Measurements from ENCODE around the gene PPP2R3B.

The PPP2R3B gene

DNA sequence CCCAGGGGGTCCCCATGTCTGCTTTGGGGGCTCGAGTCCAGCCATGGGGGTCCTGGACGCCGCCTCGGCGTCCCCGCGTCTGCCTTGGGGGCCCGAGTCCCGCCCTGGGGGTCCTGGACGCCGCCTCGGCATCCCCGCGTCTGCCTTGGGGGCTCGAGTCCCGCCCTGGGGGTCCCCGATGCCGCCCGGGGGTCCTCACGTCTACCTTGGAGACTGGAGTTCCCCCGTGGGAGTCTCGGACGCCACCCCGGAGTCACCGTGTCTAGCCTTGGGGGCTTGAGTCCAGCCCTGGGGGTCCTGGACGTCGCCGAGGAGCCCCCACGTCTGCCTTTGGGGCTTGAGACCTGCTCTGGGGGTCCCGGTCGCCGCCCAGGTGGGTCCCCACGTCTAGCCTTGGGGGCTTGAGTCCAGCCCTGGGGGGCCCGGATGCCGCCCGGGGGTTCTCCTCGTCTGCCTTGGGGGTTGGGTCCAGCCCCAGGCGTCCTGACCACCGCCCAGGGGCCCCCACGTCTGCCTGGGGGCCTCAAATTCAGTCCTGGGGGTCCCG is 67.1 kb downstream of the PPP2R3B start:
- TF ChIP-seq EGR1 (IDR thresholded peaks at IDR 0.05) = no peak
- TF ChIP-seq RAD21 (IDR thresholded peaks at IDR 0.05; ENCODE audit: low read depth) = no peak
- TF ChIP-seq, protein P1, sequence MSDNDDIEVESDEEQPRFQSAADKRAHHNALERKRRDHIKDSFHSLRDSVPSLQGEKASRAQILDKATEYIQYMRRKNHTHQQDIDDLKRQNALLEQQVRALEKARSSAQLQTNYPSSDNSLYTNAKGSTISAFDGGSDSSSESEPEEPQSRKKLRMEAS (IDR thresholded peaks at IDR 0.05) = no peak
- no peak for TF ChIP-seq YY1 (IDR thresholded peaks at IDR 0.05; ENCODE audit: low read depth)
- no peak for TF ChIP-seq CREB1 (IDR thresholded peaks at IDR 0.05; ENCODE audit: low read depth)
- TF ChIP-seq FOXM1 (IDR thresholded peaks at IDR 0.05; ENCODE audit: borderline replicate concordance, low read depth) = no peak
- TF ChIP-seq ZBTB7A (IDR thresholded peaks at IDR 0.05; ENCODE audit: low read depth) = no peak
- TF ChIP-seq, protein P2, sequence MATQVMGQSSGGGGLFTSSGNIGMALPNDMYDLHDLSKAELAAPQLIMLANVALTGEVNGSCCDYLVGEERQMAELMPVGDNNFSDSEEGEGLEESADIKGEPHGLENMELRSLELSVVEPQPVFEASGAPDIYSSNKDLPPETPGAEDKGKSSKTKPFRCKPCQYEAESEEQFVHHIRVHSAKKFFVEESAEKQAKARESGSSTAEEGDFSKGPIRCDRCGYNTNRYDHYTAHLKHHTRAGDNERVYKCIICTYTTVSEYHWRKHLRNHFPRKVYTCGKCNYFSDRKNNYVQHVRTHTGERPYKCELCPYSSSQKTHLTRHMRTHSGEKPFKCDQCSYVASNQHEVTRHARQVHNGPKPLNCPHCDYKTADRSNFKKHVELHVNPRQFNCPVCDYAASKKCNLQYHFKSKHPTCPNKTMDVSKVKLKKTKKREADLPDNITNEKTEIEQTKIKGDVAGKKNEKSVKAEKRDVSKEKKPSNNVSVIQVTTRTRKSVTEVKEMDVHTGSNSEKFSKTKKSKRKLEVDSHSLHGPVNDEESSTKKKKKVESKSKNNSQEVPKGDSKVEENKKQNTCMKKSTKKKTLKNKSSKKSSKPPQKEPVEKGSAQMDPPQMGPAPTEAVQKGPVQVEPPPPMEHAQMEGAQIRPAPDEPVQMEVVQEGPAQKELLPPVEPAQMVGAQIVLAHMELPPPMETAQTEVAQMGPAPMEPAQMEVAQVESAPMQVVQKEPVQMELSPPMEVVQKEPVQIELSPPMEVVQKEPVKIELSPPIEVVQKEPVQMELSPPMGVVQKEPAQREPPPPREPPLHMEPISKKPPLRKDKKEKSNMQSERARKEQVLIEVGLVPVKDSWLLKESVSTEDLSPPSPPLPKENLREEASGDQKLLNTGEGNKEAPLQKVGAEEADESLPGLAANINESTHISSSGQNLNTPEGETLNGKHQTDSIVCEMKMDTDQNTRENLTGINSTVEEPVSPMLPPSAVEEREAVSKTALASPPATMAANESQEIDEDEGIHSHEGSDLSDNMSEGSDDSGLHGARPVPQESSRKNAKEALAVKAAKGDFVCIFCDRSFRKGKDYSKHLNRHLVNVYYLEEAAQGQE (IDR thresholded peaks at IDR 0.05; ENCODE audit: low read depth) = no peak
- TF ChIP-seq TAF1 (IDR thresholded peaks at IDR 0.05; ENCODE audit: low read depth) = no peak
- no peak for TF ChIP-seq NFIC (IDR thresholded peaks at IDR 0.05)
- no peak for TF ChIP-seq EP300 (IDR thresholded peaks at IDR 0.05; ENCODE audit: borderline replicate concordance)
- TF ChIP-seq TCF12 (IDR thresholded peaks at IDR 0.05; ENCODE audit: low read depth) = no peak
- no peak for TF ChIP-seq TEAD4 (IDR thresholded peaks at IDR 0.05)
- TF ChIP-seq, protein P3, sequence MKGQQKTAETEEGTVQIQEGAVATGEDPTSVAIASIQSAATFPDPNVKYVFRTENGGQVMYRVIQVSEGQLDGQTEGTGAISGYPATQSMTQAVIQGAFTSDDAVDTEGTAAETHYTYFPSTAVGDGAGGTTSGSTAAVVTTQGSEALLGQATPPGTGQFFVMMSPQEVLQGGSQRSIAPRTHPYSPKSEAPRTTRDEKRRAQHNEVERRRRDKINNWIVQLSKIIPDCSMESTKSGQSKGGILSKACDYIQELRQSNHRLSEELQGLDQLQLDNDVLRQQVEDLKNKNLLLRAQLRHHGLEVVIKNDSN (IDR thresholded peaks at IDR 0.05) = no peak
- no peak for TF ChIP-seq CEBPB (IDR thresholded peaks at IDR 0.05)

DNA sequence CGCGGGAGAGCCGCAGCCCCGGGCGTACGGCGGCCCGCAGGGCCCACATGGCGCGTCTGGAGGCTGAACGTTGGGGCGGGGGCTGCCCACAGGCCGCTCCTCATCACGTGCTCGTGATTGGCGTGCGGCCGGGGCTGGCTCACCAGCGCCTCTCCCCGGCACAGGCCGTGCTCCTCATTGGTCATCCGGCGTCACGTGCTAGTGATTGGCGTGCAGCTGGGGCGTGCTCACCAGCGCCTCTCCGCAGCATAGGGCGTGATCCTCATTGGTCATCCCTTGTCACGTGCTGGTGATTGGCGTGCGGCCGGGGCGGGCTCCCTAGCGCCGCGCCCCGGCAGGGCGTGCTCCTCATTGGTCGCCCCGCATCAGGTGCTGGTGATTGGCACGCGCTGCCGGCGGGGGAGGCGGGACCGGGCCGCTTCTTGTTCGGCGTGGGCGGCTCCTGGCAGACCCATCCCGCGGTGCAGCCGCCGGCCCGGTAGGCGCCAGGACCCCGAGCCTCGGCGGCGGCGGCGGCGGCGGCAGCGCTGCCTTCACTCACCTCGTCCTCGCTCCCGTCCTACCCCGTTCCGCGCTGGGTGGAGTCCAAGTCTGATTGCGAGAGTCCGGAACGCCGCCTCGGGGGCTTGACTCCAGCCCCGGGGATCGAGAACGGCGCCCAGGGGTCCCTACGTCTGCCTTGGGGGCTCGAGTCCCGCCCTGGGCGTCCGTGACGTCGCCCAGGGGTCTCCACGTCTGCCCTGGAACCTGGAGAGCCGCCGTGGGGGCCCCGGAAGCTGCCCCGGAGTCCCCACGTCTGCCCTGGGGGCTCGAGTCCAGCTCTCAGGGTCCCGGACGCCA is 67.7 kb downstream of the PPP2R3B start, which contains the start of gene GTPBP6:
TSS of gene GTPBP6 (minus strand) at position 58 of the 840 bp plus-strand sequence. CDS start at position 49, 9 bp downstream.
- TF ChIP-seq, protein P2 (IDR thresholded peaks at IDR 0.05; ENCODE audit: low read depth) = no peak
- TF ChIP-seq, protein P3 (IDR thresholded peaks at IDR 0.05) = peak; percentile 99
- TF ChIP-seq EP300 (IDR thresholded peaks at IDR 0.05; ENCODE audit: borderline replicate concordance) = no peak
- TF ChIP-seq TAF1 (IDR thresholded peaks at IDR 0.05; ENCODE audit: low read depth) = no peak
- no peak for TF ChIP-seq CEBPB (IDR thresholded peaks at IDR 0.05)
- TF ChIP-seq, protein P1 (IDR thresholded peaks at IDR 0.05) = peak; percentile 39; the same call in 1 of the 2 replicates
- TF ChIP-seq RAD21 (IDR thresholded peaks at IDR 0.05; ENCODE audit: low read depth) = no peak
- no peak for TF ChIP-seq TEAD4 (IDR thresholded peaks at IDR 0.05)
- no peak for TF ChIP-seq ZBTB7A (IDR thresholded peaks at IDR 0.05; ENCODE audit: low read depth)
- peak; percentile 80 for TF ChIP-seq EGR1 (IDR thresholded peaks at IDR 0.05)

DNA sequence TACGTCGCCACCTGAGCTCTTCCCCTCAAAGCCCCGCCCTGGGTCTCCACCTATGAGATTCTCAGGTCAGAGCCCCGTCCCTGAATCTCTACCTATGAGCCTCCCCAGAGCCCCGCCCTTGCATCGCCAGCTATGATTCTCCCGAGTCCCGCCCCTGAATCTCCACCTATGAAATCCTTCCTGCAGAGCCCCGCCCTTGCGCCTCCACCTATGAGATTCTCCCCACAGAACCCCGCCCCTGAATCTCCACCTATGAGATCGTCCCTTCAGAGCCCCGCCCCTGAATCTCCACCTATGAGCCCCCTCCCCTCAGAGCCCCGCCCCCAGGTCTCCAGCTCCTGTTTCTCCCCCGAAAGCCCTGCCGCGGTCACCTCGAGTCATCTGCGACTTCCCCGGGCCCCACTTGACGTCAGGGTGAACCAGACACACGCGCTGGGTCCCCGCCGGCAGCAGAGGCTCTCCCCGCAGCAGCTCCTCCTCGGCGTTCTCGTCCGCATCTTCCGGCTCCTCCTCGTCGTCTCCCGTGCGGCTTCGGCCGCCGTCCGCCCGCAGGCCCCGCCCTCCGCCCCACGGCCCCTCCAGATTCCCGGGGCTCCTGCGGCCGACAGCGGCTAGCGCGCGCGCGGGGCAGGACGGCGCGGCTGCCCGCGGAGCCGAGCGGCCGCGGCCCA is 68.5 kb downstream of the PPP2R3B start:
- TF ChIP-seq TAF1 (IDR thresholded peaks at IDR 0.05; ENCODE audit: low read depth) = 0 out of 2 replicates have a peak, but pooled peaks have one; percentile 16
- TF ChIP-seq CREB1 (IDR thresholded peaks at IDR 0.05; ENCODE audit: low read depth) = no peak

DNA sequence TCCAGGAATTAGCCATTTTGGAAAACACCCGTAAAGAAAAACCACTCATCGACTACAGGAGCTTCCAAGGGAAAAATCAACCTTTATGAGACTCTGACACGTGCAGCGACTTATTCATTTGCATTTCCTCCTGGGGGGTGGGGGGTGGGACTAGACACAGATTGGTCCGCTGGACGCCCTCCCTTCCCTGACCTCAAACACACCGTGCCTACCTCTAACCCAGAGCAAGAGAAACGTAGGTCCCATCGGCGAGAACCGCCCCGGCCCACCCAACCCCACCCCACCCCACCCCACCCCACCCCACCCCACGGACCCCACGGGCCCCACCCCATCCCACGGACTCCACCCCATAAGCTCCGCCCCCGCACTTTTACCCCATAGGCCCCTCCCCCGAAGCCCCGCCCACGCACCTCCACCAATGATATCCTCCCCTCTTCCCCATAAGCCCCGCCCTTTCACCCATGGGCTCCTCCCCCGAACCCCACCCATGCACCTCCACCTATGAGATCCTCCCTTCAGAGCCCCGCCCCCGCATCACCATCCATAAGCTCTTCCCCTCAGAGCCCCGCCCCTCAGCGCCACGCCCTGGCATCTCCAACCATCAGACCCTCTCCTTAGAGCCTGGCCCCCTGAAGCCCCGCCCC is 69.2 kb downstream of the PPP2R3B start:
- TF ChIP-seq CREB1 (IDR thresholded peaks at IDR 0.05; ENCODE audit: low read depth) (no peak), TAF1 (IDR thresholded peaks at IDR 0.05; ENCODE audit: low read depth) (no peak), EGR1 (IDR thresholded peaks at IDR 0.05) (no peak), CEBPB (IDR thresholded peaks at IDR 0.05) (no peak), TEAD4 (IDR thresholded peaks at IDR 0.05) (no peak), FOXM1 (IDR thresholded peaks at IDR 0.05; ENCODE audit: borderline replicate concordance, low read depth) (no peak), ZBTB7A (IDR thresholded peaks at IDR 0.05; ENCODE audit: low read depth) (no peak), NFIC (IDR thresholded peaks at IDR 0.05) (no peak), YY1 (IDR thresholded peaks at IDR 0.05; ENCODE audit: low read depth) (no peak), EP300 (IDR thresholded peaks at IDR 0.05; ENCODE audit: borderline replicate concordance) (no peak), RAD21 (IDR thresholded peaks at IDR 0.05; ENCODE audit: low read depth) (no peak), TCF12 (IDR thresholded peaks at IDR 0.05; ENCODE audit: low read depth) (no peak)
- TF ChIP-seq, protein P3 (IDR thresholded peaks at IDR 0.05) = no peak
- TF ChIP-seq, protein P2 (IDR thresholded peaks at IDR 0.05; ENCODE audit: low read depth) = no peak
- TF ChIP-seq, protein P1 (IDR thresholded peaks at IDR 0.05) = no peak
